Gastroesophageal sphincter (tissue), 3 donors: ENCODE results near the gene SH3GL3.

Source experiments
- CTCF ChIP-seq, 4 experiments: fragments of 200-600 bp in 2 of 4; fragments of 450-650 bp in 2 of 4; sonication (generic) in 1 of 4; IDR thresholded peaks; one replicate each; pipeline ENCODE4 v1.5.1; 2017 to 2019; ENCODE audit warnings: antibody characterized with exemption in 4 of 4, mild to moderate bottlenecking in 2 of 4, moderate library complexity in 2 of 4
- EP300 ChIP-seq: sonication (generic); formaldehyde crosslinking; IDR thresholded peaks from one replicate; pipeline ENCODE4 v1.6.1; 2017; ENCODE audit warnings: antibody characterized with exemption, mild to moderate bottlenecking
- POLR2A ChIP-seq, 2 donors: fragments of 450-650 bp; IDR thresholded peaks; one replicate each; pipeline ENCODE4 v1.6.1; 2017; ENCODE audit warnings: antibody characterized with exemption in 2 of 2, mild to moderate bottlenecking in 2 of 2, moderate library complexity in 1 of 2
- POLR2AphosphoS5 ChIP-seq: sonication (generic); formaldehyde crosslinking; IDR thresholded peaks from one replicate; pipeline ENCODE4 v1.6.1; 2017; ENCODE audit warnings: antibody characterized with exemption

GRCh38 chr15:83422541-83422940 is 24.6 kb upstream of the SH3GL3 start:
- TF ChIP-seq CTCF (IDR thresholded peaks at IDR 0.05) (no peak), EP300 (no peak), POLR2A (IDR thresholded peaks at IDR 0.05) (no peak), POLR2AphosphoS5 (no peak)
